Measurements from ENCODE around the gene ENTPD8.
A peak's percentile ranks its signal among the peaks of the same experiment; 100 is the strongest.
"Not testable (repeated sequence)": the region's sequence is repeated elsewhere in the genome, so short reads cannot be mapped to it uniquely, and the experiment has no call there.

The ENTPD8 gene

GRCh38 chr9:137476856-137477255 lies 35.7 kb upstream of the ENTPD8 start:
- no peak for DNase-seq (ENCODE audit: low read depth in 2 of 2)

- DNase-seq (ENCODE audit: low read depth in 2 of 2), result no peak
These were observed 34.5 kb upstream of the ENTPD8 start for GRCh38 chr9:137475666-137476065.

GRCh38 chr9:137474271-137474670 lies 33.1 kb upstream of the ENTPD8 start:
- no peak for DNase-seq (ENCODE audit: low read depth in 2 of 2)

GRCh38 chr9:137470785-137471184 lies 29.6 kb upstream of the ENTPD8 start:
- no peak for DNase-seq (ENCODE audit: low read depth in 2 of 2)

- no peak for DNase-seq (ENCODE audit: low read depth in 2 of 2)
These were observed 26.7 kb upstream of the ENTPD8 start for GRCh38 chr9:137467896-137468295.

- DNase-seq (ENCODE audit: low read depth in 2 of 2), result no peak
These were observed 26.0 kb upstream of the ENTPD8 start for GRCh38 chr9:137467161-137467581.

- not testable (repeated sequence) for DNase-seq (ENCODE audit: low read depth in 2 of 2)
These were observed 25.4 kb upstream of the ENTPD8 start for GRCh38 chr9:137466389-137467085.

- no peak for DNase-seq (ENCODE audit: low read depth in 2 of 2)
These were observed 24.7 kb upstream of the ENTPD8 start for GRCh38 chr9:137465720-137466388.

GRCh38 chr9:137465000-137465719 lies 24.0 kb upstream of the ENTPD8 start:
- no peak for DNase-seq (ENCODE audit: low read depth in 2 of 2)

GRCh38 chr9:137464291-137464999 lies 23.3 kb upstream of the ENTPD8 start:
- no peak for DNase-seq (ENCODE audit: low read depth in 2 of 2)

GRCh38 chr9:137463931-137464290 lies 22.8 kb upstream of the ENTPD8 start:
- DNase-seq (ENCODE audit: low read depth in 2 of 2), result no peak

GRCh38 chr9:137462986-137463930 lies 22.1 kb upstream of the ENTPD8 start:
- no peak for DNase-seq (ENCODE audit: low read depth in 2 of 2)

- DNase-seq (ENCODE audit: low read depth in 2 of 2), result no peak
These were observed 21.3 kb upstream of the ENTPD8 start for GRCh38 chr9:137462396-137462985.

- DNase-seq (ENCODE audit: low read depth in 2 of 2), result peak; percentile 40 to 72
These were observed 20.7 kb upstream of the ENTPD8 start for GRCh38 chr9:137461663-137462395.

- no peak for DNase-seq (ENCODE audit: low read depth in 2 of 2)
These were observed 20.1 kb upstream of the ENTPD8 start for GRCh38 chr9:137461316-137461662.

- DNase-seq (ENCODE audit: low read depth in 2 of 2), result no peak
These were observed 19.5 kb upstream of the ENTPD8 start for GRCh38 chr9:137460363-137461315.

GRCh38 chr9:137459601-137460362 lies 18.6 kb upstream of the ENTPD8 start:
- no peak for DNase-seq (ENCODE audit: low read depth in 2 of 2)

- peak; percentile 83 to 91 for DNase-seq (ENCODE audit: low read depth in 2 of 2)
These were observed 18.0 kb upstream of the ENTPD8 start, which contains the start of gene NSMF for GRCh38 chr9:137459152-137459600. NSMF (minus strand) TSS chr9:137459334; CDS start chr9:137459102, 232 bp downstream.
